Measurements from ENCODE around the gene RANBP1. TPM values are rescaled to one million over a fixed set of nuclear protein-coding genes. Genes with fewer than 3 reads are reported as not detected.

The RANBP1 gene
- total and polyA plus RNA-seq, 9 of the 15 experiments (the other 6 are each of a cell fraction or from before 2014, with no cell fraction given), result 162 to 2,891 (median 1,289) TPM

DNA sequence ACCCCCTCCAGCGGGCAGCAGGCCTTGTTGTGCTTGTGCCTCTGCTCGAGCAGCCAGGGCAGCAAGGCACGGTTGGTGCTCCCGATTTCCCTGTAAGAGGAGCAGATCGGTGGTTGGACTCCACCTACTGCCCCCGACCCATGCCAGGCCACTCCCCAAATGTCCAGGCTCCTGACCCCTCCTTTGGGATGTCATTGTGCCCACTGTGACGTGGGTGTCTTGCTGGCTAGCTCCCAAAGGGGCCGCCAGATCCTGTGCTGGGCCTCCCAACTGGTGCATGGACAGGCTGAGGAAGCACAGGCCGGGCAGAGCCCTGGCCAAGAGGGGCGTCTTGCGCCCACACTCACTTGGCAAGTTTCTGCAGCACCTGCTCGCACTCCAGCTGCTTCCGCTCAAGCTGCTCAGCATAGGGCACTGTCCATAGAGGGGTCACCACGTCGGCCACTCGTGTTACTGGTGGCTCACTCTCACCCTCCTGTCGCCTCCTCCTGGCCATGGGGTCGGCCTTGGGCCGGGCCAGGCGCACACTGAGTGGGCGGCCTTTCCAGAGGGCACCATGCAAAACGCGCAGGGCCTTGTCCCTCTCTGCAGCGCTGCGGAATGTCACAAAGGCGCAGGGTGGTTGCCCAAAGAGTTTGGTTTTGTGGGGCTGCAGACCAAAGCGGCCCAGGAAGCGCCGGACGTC, at the start of gene RANBP1 (continued):
- 0 out of 2 replicates have a peak, but pooled peaks have one; percentile 21 for TF ChIP-seq HNRNPL (IDR thresholded peaks at IDR 0.05; ENCODE audit: low read depth, low read length)
- peak; percentile 33; the same call in 1 of the 2 replicates for TF ChIP-seq TAF15 (IDR thresholded peaks at IDR 0.05; ENCODE audit: low read depth, low read length)
- TF ChIP-seq RREB1 (CRISPR knock-in tag; IDR thresholded peaks at IDR 0.05), result peak; percentile 5; the same call in 1 of the 2 replicates
- peak; percentile 31 for TF ChIP-seq BHLHE40 (IDR thresholded peaks at IDR 0.05; ENCODE audit: low read length)

Measured in K562 (cell line).